Measurements from ENCODE around the gene SEMA7A. TPM values are rescaled to one million over a fixed set of nuclear protein-coding genes. Genes with fewer than 3 reads are reported as not detected.

SEMA7A gene
- total and polyA plus RNA-seq, 2 donors from 2014 or later: 2.8 to 3.6 TPM

DNA sequence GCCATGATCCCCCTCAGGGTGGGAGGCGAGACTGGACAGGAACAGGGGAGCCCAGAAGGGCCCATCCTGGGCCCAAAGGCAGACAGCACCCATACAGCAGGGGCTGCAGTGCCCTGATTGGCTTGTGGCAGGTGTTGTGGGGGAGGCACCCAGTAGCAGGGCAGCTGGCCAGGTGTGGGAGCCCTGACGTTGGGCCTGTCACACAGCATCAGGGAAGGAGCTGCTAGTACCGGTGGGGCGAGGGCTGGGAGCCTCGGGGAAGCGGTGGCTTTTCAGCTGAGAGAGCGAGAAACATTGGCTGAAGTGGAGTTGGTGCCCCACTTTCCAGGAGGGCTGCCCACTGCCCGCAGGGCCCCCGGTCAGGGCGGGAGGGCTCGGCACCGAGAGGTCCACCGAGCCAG, 46.6 kb downstream of the SEMA7A start:
- FAIRE-seq: no peak
- Histone ChIP-seq H3K9ac (ENCODE audit: low read length in 3 of 3) (no peak overlapping the region), H3K36me3 (ENCODE audit: control insufficient read depth in 2 of 3, insufficient read depth in 3 of 3, low read length in 3 of 3) (no peaks in the 10 kb centered on the region), H3K9me3 (ENCODE audit: control insufficient read depth in 2 of 3, insufficient read depth in 1 of 3, low read length in 3 of 3) (no peaks in the 10 kb centered on the region), H3K27ac (ENCODE audit: low read depth in 2 of 2, low read length in 2 of 2) (no peak overlapping the region), H3K4me3 (ENCODE audit: low read length in 3 of 3) (no peak overlapping the region), H3K27me3 (ENCODE audit: control insufficient read depth, insufficient read depth, low read length) (no peaks in the 10 kb centered on the region), H3K4me1 (ENCODE audit: control insufficient read depth in 2 of 3, insufficient read depth in 2 of 3, low read depth in 1 of 3, low read length in 3 of 3) (peaks cover 0 to 28% (median 9%) of the 10 kb centered on the region in 3 donors)
- TF ChIP-seq, protein P1, sequence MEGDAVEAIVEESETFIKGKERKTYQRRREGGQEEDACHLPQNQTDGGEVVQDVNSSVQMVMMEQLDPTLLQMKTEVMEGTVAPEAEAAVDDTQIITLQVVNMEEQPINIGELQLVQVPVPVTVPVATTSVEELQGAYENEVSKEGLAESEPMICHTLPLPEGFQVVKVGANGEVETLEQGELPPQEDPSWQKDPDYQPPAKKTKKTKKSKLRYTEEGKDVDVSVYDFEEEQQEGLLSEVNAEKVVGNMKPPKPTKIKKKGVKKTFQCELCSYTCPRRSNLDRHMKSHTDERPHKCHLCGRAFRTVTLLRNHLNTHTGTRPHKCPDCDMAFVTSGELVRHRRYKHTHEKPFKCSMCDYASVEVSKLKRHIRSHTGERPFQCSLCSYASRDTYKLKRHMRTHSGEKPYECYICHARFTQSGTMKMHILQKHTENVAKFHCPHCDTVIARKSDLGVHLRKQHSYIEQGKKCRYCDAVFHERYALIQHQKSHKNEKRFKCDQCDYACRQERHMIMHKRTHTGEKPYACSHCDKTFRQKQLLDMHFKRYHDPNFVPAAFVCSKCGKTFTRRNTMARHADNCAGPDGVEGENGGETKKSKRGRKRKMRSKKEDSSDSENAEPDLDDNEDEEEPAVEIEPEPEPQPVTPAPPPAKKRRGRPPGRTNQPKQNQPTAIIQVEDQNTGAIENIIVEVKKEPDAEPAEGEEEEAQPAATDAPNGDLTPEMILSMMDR (IDR thresholded peaks at IDR 0.05; ENCODE audit: borderline replicate concordance, extremely low read depth, insufficient read depth): no peak
- peak in 3 of 5 donors; percentile 34 to 75 (median 47) for DNase-seq
- intact Hi-C loops (cut with DNase I): no loop called here

DNA sequence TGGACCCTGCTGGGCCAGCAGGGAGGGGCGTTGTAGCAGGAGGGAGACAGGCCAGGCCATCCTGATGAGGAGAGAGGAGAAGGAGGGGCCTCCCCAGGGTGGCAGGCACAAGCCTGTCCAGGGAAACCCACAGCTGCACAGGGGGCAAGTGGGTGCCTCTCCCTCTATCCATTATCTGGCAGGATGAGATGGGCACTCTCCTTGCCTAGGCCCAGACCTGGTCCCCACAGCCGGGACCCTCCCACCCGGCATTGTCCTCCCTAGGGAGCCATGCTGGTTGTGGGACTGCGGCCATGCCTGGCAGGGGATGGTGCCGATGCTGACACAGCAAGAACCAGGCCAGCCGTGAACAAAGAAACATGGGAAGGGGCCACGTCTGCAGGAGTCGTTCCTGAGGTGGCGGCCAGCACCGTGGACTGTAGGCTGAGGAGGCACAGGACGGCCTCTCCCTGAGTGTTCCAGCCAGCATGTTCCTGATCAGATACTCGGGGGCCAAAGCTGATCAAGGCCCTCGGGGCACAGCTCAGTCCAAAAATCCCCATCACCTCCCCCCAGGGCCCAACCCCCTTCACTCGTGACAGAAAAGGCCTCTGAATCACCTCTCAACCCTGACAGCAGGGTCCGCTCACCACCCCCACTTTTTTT, 47.1 kb downstream of the SEMA7A start:
- TF ChIP-seq, protein P1 (IDR thresholded peaks at IDR 0.05; ENCODE audit: borderline replicate concordance, extremely low read depth, insufficient read depth): no peak
- H3K4me1 ChIP-seq (ENCODE audit: control insufficient read depth in 2 of 3, insufficient read depth in 2 of 3, low read depth in 1 of 3, low read length in 3 of 3): peaks cover 0 to 28% (median 9%) of the 10 kb centered on the region in 3 donors
- no peaks in the 10 kb centered on the region for H3K27me3 ChIP-seq (ENCODE audit: control insufficient read depth, insufficient read depth, low read length)
- no peaks in the 10 kb centered on the region for H3K36me3 ChIP-seq (ENCODE audit: control insufficient read depth in 2 of 3, insufficient read depth in 3 of 3, low read length in 3 of 3)
- FAIRE-seq: no peak
- H3K9me3 ChIP-seq (ENCODE audit: control insufficient read depth in 2 of 3, insufficient read depth in 1 of 3, low read length in 3 of 3): no peaks in the 10 kb centered on the region
- H3K27ac ChIP-seq (ENCODE audit: low read depth in 2 of 2, low read length in 2 of 2): peak overlapping the region in 1 of 2 donors; percentile 22
- DNase-seq: peak in 2 of 5 donors; percentile 52 to 63
- intact Hi-C loops (cut with DNase I): no loop called here
- no peak overlapping the region for H3K4me3 ChIP-seq (ENCODE audit: low read length in 3 of 3)
- no peak overlapping the region for H3K9ac ChIP-seq (ENCODE audit: low read length in 3 of 3)

DNA sequence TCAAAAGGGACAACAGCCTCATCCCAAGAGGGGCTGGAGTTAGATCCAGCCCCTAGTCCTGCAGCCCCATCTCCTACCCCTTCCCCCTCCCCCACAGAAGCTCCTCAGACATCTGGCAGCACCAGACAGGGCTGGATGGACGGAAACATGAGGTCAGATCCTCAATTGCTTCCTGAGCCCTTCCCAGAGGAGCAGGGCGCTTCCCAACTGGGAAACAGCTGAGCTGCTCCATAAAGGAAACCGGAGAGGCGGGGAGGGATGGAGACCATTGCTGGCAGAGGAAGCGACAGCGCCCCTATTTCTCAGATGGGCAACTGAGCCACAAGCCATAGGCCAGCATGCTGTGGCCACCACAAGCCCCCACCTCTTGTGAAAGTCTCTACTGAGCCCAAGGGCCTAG, 48.0 kb downstream of the SEMA7A start:
- peaks cover 0 to 28% (median 9%) of the 10 kb centered on the region in 3 donors for H3K4me1 ChIP-seq (ENCODE audit: control insufficient read depth in 2 of 3, insufficient read depth in 2 of 3, low read depth in 1 of 3, low read length in 3 of 3)
- intact Hi-C loops (cut with DNase I): no loop called here

More for the DNA sequence above, 48.0 kb downstream of the SEMA7A start:
- TF ChIP-seq, protein P1 (IDR thresholded peaks at IDR 0.05; ENCODE audit: borderline replicate concordance, extremely low read depth, insufficient read depth): no peak
- Histone ChIP-seq H3K9ac (ENCODE audit: low read length in 3 of 3) (no peak overlapping the region), H3K27ac (ENCODE audit: low read depth in 2 of 2, low read length in 2 of 2) (peak overlapping the region; percentile 67 to 69), H3K27me3 (ENCODE audit: control insufficient read depth, insufficient read depth, low read length) (no peaks in the 10 kb centered on the region), H3K9me3 (ENCODE audit: control insufficient read depth in 2 of 3, insufficient read depth in 1 of 3, low read length in 3 of 3) (no peaks in the 10 kb centered on the region), H3K4me3 (ENCODE audit: low read length in 3 of 3) (no peak overlapping the region), H3K36me3 (ENCODE audit: control insufficient read depth in 2 of 3, insufficient read depth in 3 of 3, low read length in 3 of 3) (no peaks in the 10 kb centered on the region)
- DNase-seq (peak in 2 of 5 donors; percentile 29 to 39), FAIRE-seq (no peak)

All from kidney (tissue), 14 donors.